HCT116 (cell line): ENCODE measurements around the gene ZNF302.

ENCODE experiments used
- JUND ChIP-seq: IDR thresholded peaks from 2 replicates; pipeline ENCODE4 v1.6.1; 2012
- POLR2A ChIP-seq: IDR thresholded peaks from 2 replicates; pipeline ENCODE4 v1.7.0; 2011; ENCODE audit warnings: borderline replicate concordance; ENCODE audit not compliant: insufficient read depth, insufficient read length; ENCODE audit errors: extremely low read depth
- POLR2AphosphoS5 ChIP-seq: IDR thresholded peaks from 2 replicates; pipeline ENCODE4 v1.6.1; 2011; ENCODE audit warnings: mild to moderate bottlenecking, low read depth, low read length, moderate library complexity
- TF ChIP-seq, protein P1 (sequence below), 3 experiments: fragments of 200-600 bp in 1 of 3; sonication (generic) in 1 of 3; IDR thresholded peaks in 2 of 3; conservative IDR thresholded peaks in 1 of 3; 2 replicates each; pipeline ENCODE4 v1.5.1; 2012 to 2017; ENCODE audit warnings: low read depth in 2 of 3, low read length in 2 of 3, antibody characterized with exemption in 1 of 3, borderline replicate concordance in 1 of 3, control low read depth in 1 of 3, mild to moderate bottlenecking in 1 of 3, mixed read lengths in 1 of 3, mixed run types in 1 of 3, moderate library complexity in 1 of 3; ENCODE audit not compliant: insufficient read depth in 1 of 3

DNA sequence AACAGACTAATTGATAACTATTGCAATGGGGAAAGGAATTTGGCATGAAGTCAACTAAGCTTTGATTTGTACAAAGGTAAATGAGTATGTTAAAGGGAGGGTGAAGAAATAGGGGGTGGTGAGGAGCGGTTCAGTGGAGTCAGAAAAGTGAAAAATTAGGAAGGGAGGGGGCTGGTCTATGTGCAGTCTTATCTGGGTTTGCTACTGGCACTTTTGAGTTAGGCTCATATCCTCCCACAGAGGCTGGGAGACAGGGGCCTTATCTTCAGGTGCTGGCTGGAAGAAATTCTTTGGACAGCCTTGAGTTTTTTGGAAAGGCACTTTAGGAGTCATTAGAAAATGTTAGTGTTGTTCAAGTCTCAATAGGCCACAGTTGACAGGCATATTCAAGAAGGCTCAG, 11.1 kb downstream of the ZNF302 start:
- TF ChIP-seq, protein P1, sequence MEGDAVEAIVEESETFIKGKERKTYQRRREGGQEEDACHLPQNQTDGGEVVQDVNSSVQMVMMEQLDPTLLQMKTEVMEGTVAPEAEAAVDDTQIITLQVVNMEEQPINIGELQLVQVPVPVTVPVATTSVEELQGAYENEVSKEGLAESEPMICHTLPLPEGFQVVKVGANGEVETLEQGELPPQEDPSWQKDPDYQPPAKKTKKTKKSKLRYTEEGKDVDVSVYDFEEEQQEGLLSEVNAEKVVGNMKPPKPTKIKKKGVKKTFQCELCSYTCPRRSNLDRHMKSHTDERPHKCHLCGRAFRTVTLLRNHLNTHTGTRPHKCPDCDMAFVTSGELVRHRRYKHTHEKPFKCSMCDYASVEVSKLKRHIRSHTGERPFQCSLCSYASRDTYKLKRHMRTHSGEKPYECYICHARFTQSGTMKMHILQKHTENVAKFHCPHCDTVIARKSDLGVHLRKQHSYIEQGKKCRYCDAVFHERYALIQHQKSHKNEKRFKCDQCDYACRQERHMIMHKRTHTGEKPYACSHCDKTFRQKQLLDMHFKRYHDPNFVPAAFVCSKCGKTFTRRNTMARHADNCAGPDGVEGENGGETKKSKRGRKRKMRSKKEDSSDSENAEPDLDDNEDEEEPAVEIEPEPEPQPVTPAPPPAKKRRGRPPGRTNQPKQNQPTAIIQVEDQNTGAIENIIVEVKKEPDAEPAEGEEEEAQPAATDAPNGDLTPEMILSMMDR (IDR thresholded peaks at IDR 0.05 in 2 of 3, conservative IDR thresholded peaks at IDR 0.05 in 1 of 3; ENCODE audit: borderline replicate concordance in 1 of 3, insufficient read depth in 1 of 3, low read depth in 2 of 3, low read length in 2 of 3), result no peak
- TF ChIP-seq POLR2AphosphoS5, result no peak
- TF ChIP-seq JUND, result no peak
- TF ChIP-seq POLR2A, result no peak
